C4-2B (cell line): ENCODE results near the gene MLLT6.

ENCODE experiments used
- H3K27ac ChIP-seq: fragments of 450-650 bp; 2 replicates; pipeline ENCODE4 v1.5.1; 2017
- CTCF ChIP-seq: fragments of 450-650 bp; conservative IDR thresholded peaks from 2 replicates; pipeline ENCODE4 v1.5.1; 2017; ENCODE audit warnings: mild to moderate bottlenecking
- ZFX ChIP-seq: fragments of 450-650 bp; IDR thresholded peaks from 2 replicates; pipeline ENCODE4 v1.6.1; 2017

The MLLT6 gene

GRCh38 chr17:38753071-38753506 is 48.0 kb downstream of the MLLT6 start:
- 0 out of 2 replicates have a peak, but pooled peaks have one; percentile 6 for TF ChIP-seq ZFX
- TF ChIP-seq CTCF, result no peak
- peak overlapping the region; percentile 93 for H3K27ac ChIP-seq

GRCh38 chr17:38761612-38762011 is 56.5 kb downstream of the MLLT6 start:
- TF ChIP-seq CTCF, result no peak
- TF ChIP-seq ZFX, result no peak
- H3K27ac ChIP-seq, result no peak overlapping the region

- no peak overlapping the region for H3K27ac ChIP-seq
- TF ChIP-seq ZFX, result no peak
- no peak for TF ChIP-seq CTCF
Observed at GRCh38 chr17:38762231-38762630, 57.2 kb downstream of the MLLT6 start.

- TF ChIP-seq ZFX, result no peak
- H3K27ac ChIP-seq, result no peak overlapping the region
Observed at GRCh38 chr17:38766341-38766740, 61.3 kb downstream of the MLLT6 start.

- H3K27ac ChIP-seq, result peak overlapping the region; percentile 57
- TF ChIP-seq CTCF (no peak), ZFX (no peak)
Observed at GRCh38 chr17:38768417-38768816, 63.3 kb downstream of the MLLT6 start.

- TF ChIP-seq CTCF, result no peak
- TF ChIP-seq ZFX, result no peak
- H3K27ac ChIP-seq, result no peak overlapping the region
Observed at GRCh38 chr17:38773258-38773657, 68.2 kb downstream of the MLLT6 start.

- TF ChIP-seq ZFX (no peak), CTCF (no peak)
- H3K27ac ChIP-seq, result no peak overlapping the region
Observed at GRCh38 chr17:38777641-38778250, 72.7 kb downstream of the MLLT6 start.
